Uterus (tissue), 4 donors: ENCODE results near the gene CALML6. TPM values are rescaled to one million over a fixed set of nuclear protein-coding genes. Genes with fewer than 3 reads are reported as not detected.

ENCODE experiments used
- DNase-seq, 2 donors: peaks; one replicate each; pipeline ENCODE4 v3.0.0-alpha.2; 2019 to 2020
- H3K27ac ChIP-seq, 2 donors: fragments of 200-600 bp; sonication (generic); 1 replicate in 1 of 2; 2 replicates in 1 of 2; pipeline ENCODE4 v1.5.1; 2016 to 2018
- H3K27me3 ChIP-seq, 2 donors: fragments of 200-600 bp; sonication (generic); one replicate each; pipeline ENCODE4 v1.5.1; 2018 to 2019; ENCODE audit warnings: control low read depth in 1 of 2
- H3K36me3 ChIP-seq, 2 donors: fragments of 200-600 bp; sonication (generic); one replicate each; pipeline ENCODE4 v1.5.1; 2019; ENCODE audit warnings: control low read depth in 1 of 2
- H3K4me1 ChIP-seq, 2 donors: fragments of 200-600 bp; sonication (generic); one replicate each; pipeline ENCODE4 v1.5.1; 2018 to 2019; ENCODE audit warnings: control low read depth in 1 of 2
- H3K4me3 ChIP-seq, 2 donors: fragments of 200-600 bp; sonication (generic); 1 replicate in 1 of 2; 2 replicates in 1 of 2; pipeline ENCODE4 v1.5.1; 2018 to 2019; ENCODE audit warnings: mild to moderate bottlenecking in 1 of 2
- H3K9me3 ChIP-seq, 2 donors: fragments of 200-600 bp; sonication (generic); one replicate each; pipeline ENCODE4 v1.5.1; 2019; ENCODE audit warnings: control low read depth in 1 of 2
- POLR2A ChIP-seq, 2 donors: fragments of 450-650 bp; IDR thresholded peaks; one replicate each; pipeline ENCODE4 v1.6.1; 2016; ENCODE audit warnings: antibody characterized with exemption in 2 of 2, mild to moderate bottlenecking in 1 of 2, moderate library complexity in 1 of 2
- intact Hi-C: fragments of 100-400 bp; cut with DNase I; formaldehyde crosslinking; loops from one replicate; pipeline ENCODE4 v1.15.1; 2023; ENCODE audit warnings: low total_unique reads
- total RNA-seq, 4 donors: library from RNA; depleted of rRNA in 3 of 4; stranded (reverse); fragments of >200 nt in 3 of 4; gene quantifications; one replicate each; pipeline versions ENCODE4 v1.1.0 to v1.2.4, GENCODE V29; 2014 to 2023
- TF ChIP-seq, protein P1 (sequence below), 4 experiments: fragments of 200-600 bp in 2 of 4; fragments of 450-650 bp in 2 of 4; sonication (generic) in 2 of 4; IDR thresholded peaks; one replicate each; pipeline ENCODE4 v1.5.1; 2016 to 2019; ENCODE audit warnings: antibody characterized with exemption in 4 of 4, mild to moderate bottlenecking in 2 of 4, moderate library complexity in 1 of 4
- donor health status: DM: yes; HTN: yes; CAD: no.

Gene CALML6
- total RNA-seq, 4 donors from 2014 or later: 0.58 TPM; not detected in 3

DNA sequence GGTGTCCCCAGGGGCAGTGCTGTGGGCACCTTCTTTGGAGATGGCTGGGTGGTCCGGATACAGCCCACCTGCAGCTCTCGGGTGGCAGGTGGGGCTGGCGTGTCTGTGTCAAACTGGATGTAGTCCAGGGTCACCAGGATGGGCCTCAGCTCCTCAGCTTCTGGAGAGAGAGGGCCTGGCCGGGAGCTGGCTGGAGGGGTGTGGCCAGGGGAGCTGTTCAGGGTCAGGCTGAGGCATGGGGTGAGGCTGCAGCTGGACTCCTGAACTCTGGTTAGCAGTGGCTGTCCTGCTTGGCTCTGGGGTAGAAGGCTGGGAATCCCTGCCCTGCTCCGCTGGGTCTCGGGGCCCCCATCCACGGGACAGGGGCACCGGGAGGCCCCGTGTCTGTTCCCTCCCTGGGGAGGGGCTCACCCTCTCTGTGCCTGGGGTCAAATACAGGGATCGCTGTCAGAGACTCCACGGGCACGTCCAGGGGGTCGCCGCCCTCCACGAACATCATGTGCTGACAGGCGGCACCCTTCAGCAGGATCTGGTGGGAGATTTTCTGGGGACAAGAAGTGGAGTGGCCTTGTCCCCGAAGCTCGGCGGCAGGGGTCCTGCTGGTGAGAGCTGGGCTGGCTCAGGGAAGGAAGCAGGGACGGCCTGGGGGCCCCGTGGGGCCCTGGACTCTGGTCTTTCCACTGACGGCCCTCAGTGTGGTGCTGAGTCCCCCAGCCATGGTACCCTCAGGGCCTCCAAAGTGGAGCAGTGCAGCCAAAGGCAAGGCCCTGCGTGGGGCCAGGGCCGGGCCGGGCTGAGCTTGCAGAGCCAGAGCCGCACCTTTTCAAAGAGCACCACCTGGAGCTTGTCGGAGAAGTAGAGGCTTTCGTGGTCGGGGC, 8.1 kb downstream of the CALML6 start:
- H3K9me3 ChIP-seq: no peaks in the 10 kb centered on the region
- no peak overlapping the region for H3K4me3 ChIP-seq
- H3K27me3 ChIP-seq: no peaks in the 10 kb centered on the region
- DNase-seq: no peak
- peaks cover 0 to 13% of the 10 kb centered on the region in 2 donors for H3K4me1 ChIP-seq
- TF ChIP-seq POLR2A (IDR thresholded peaks at IDR 0.05): no peak
- TF ChIP-seq, protein P1, sequence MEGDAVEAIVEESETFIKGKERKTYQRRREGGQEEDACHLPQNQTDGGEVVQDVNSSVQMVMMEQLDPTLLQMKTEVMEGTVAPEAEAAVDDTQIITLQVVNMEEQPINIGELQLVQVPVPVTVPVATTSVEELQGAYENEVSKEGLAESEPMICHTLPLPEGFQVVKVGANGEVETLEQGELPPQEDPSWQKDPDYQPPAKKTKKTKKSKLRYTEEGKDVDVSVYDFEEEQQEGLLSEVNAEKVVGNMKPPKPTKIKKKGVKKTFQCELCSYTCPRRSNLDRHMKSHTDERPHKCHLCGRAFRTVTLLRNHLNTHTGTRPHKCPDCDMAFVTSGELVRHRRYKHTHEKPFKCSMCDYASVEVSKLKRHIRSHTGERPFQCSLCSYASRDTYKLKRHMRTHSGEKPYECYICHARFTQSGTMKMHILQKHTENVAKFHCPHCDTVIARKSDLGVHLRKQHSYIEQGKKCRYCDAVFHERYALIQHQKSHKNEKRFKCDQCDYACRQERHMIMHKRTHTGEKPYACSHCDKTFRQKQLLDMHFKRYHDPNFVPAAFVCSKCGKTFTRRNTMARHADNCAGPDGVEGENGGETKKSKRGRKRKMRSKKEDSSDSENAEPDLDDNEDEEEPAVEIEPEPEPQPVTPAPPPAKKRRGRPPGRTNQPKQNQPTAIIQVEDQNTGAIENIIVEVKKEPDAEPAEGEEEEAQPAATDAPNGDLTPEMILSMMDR (IDR thresholded peaks at IDR 0.05): no peak
- no peak overlapping the region for H3K27ac ChIP-seq
- H3K36me3 ChIP-seq: no peaks in the 10 kb centered on the region
- intact Hi-C loops: no loop called here

DNA sequence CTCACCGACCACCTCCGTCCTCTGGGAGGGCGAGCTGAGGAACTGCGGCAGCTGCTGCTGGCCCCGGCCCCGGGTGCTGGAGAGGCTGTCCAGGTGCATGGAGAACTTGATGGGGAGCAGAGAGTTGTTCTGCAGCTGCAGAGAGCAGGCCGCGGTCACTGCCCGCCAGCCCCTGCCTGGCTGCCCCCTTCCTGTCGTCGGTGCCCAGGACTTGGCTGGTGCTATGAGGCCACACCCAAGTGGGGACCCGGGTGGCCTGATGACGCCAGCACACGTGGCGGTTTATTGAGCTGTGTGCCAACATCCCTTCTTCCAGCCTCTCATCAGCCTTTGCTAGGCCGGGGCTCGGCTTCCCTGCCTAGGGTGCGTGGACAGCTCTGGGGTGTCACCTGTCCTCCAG, 9.3 kb downstream of the CALML6 start:
- Histone ChIP-seq H3K4me1 (peaks cover 0 to 5% of the 10 kb centered on the region in 2 donors), H3K27me3 (no peaks in the 10 kb centered on the region), H3K9me3 (no peaks in the 10 kb centered on the region), H3K4me3 (no peak overlapping the region), H3K36me3 (no peaks in the 10 kb centered on the region), H3K27ac (no peak overlapping the region)
- TF ChIP-seq POLR2A (IDR thresholded peaks at IDR 0.05): no peak
- TF ChIP-seq, protein P1 (IDR thresholded peaks at IDR 0.05): no peak
- intact Hi-C loops: no loop called here
- no peak for DNase-seq

DNA sequence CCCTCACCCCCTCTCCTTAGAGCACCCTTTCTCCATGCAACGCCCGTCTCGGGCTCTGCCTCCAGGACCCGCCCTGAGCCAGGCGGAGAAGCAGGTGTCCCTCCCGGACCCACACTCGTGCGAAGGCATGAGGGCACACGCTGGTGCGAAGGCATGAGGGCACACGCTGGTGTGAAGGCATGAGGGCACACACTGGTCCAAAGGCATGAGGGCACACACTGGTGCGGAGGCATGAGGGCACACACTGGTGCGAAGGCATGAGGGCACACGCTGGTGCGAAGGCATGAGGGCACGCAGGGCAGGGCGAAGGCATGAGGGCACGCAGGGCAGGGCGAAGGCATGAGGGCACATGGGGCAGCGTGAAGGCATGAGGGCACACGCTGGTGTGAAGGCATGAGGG, 9.8 kb downstream of the CALML6 start:
- TF ChIP-seq, protein P1 (IDR thresholded peaks at IDR 0.05): no peak
- no peak for TF ChIP-seq POLR2A (IDR thresholded peaks at IDR 0.05)
- intact Hi-C loops: no loop called here

DNA sequence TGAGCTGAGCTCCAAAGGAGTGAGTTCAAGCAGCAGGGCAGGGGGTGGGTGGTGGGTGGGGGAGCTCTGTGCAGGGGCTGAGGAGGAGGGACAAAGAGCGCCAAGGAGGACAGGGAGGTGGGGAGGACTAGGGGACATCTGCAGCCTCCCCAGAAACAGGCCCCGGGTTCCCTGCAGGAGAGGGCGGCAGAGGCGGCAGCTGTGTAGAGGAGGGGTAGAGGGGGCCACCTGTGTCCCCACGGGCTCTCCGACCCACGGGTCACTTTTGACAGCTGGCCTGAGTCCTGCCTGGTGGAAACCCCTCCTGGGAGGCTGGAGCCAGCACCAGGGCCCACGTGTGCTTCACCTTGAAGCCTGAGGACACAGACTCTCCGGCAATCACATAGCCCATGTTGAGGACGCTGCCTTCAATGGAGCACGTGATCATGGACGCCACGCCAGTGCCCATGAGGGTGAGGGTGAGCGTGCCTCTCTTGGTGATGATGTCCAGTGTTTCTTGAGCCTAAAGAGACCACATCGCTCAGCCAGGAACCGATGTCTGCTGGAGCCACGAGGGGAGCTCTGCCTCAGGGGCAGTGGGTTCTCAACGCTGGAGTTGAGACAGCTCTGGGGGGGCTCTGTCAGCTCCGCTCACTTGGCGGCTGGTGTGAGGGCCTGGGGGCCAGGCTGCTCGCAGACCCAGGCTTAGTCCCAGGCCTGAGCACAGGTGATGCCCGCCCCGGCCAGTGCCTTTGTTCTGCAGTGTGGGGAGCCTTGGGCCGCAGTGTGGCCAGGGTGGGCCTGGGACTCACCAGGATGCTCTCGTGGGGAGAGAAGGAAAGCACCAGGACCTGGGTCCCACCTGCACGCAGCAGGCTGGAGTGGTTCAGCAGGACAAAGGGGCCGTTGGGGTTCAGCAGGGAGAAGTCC, 10.6 kb downstream of the CALML6 start:
- TF ChIP-seq POLR2A (IDR thresholded peaks at IDR 0.05): no peak
- TF ChIP-seq, protein P1 (IDR thresholded peaks at IDR 0.05): no peak
- H3K36me3 ChIP-seq: no peaks in the 10 kb centered on the region
- DNase-seq: no peak
- no peaks in the 10 kb centered on the region for H3K9me3 ChIP-seq
- no peaks in the 10 kb centered on the region for H3K27me3 ChIP-seq
- no peak overlapping the region for H3K27ac ChIP-seq
- intact Hi-C loops: no loop called here
- no peak overlapping the region for H3K4me3 ChIP-seq
- H3K4me1 ChIP-seq: no peaks in the 10 kb centered on the region

More for the DNA sequence above, 9.8 kb downstream of the CALML6 start:
- H3K36me3 ChIP-seq: no peaks in the 10 kb centered on the region
- no peak overlapping the region for H3K4me3 ChIP-seq
- H3K9me3 ChIP-seq: no peaks in the 10 kb centered on the region
- no peak overlapping the region for H3K27ac ChIP-seq
- H3K4me1 ChIP-seq: peaks cover 0 to 2% of the 10 kb centered on the region in 2 donors
- no peak for DNase-seq
- no peaks in the 10 kb centered on the region for H3K27me3 ChIP-seq
